ENCODE data around the gene EFNA1. TPM values are rescaled to one million over a fixed set of nuclear protein-coding genes. Genes with fewer than 3 reads are reported as not detected.

EFNA1 gene
- polyA plus RNA-seq, 2 of the 4 experiments (the other 2 are of a cell fraction) = 25.1 to 38.9 TPM

DNA sequence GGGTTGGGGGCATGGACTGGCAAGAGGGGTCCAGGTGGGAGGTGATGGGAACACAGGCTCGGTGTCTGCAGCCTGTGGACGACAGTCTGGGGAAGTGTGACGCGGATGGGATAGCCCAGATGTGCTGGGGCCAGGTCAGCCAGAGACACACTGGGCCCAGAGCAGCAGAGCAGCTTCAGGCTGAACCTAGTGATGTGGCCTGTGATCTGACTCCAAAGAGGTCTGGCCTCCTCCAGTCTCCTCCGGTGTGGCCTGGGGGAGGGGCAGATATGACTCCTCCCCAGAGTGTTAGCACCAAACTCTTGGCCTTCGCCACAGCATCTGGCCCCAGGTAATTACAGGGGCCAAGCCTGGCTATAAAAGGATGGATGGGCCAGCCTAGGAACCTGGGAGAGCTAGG, 35.5 kb upstream of the EFNA1 start:
- no peak for ATAC-seq
- Histone ChIP-seq H3K4me3 (no peak overlapping the region), H3K4me2 (no peak overlapping the region), H3K4me1 (peaks cover 12% of the 10 kb centered on the region), H3K9me3 (no peaks in the 10 kb centered on the region), H3K27ac (0 out of 6 replicates have a peak overlapping the region, but pooled peaks of 1 of the 2 experiments have one; percentile 79)
- ChIA-PET POLR2A (interaction anchor here (1.1 to 1.4 kb wide), 2 partner anchors 75 to 81 kb away, joined by 5 to 6 read pairs; partner anchors contain the start of gene KRTCAP2), CTCF (interaction anchor here (0.6 to 13.8 kb wide), 38 partner anchors 8 to 915 kb away, joined by 3 to 384 read pairs (median 6); partner anchors contain the start of genes EFNA1, EFNA3, EFNA4 and KRTCAP2)
- no peak for DNase-seq (ENCODE audit: low read depth in 1 of 2, low spot score in 1 of 2)
- FAIRE-seq = no peak
- 92% methylated on average over 3 of the region's 6 CpGs for WGBS (ENCODE audit: missing lambda C conversion rate)
- no peak for TF ChIP-seq ZFP36 (IDR thresholded peaks at IDR 0.05; ENCODE audit: borderline replicate concordance, partially characterized antibody)
- no peak for TF ChIP-seq POLR2AphosphoS2 (conservative IDR thresholded peaks at IDR 0.05; ENCODE audit: low read length)
- no peak for TF ChIP-seq MAZ (IDR thresholded peaks at IDR 0.05; ENCODE audit: borderline replicate concordance, low read depth, low read length)
- TF ChIP-seq HOXA7 (CRISPR knock-in tag; IDR thresholded peaks at IDR 0.05) = no peak
- no peak for TF ChIP-seq RARB (CRISPR knock-in tag; IDR thresholded peaks at IDR 0.05)
- TF ChIP-seq CHD2 (IDR thresholded peaks at IDR 0.05; ENCODE audit: low read length, partially characterized antibody) = no peak
- TF ChIP-seq EHMT2 (IDR thresholded peaks at IDR 0.05; ENCODE audit: low read depth) = no peak
- TF ChIP-seq PHF8 (IDR thresholded peaks at IDR 0.05; ENCODE audit: borderline replicate concordance, low read depth) = no peak
- no peak for TF ChIP-seq BHLHE40 (IDR thresholded peaks at IDR 0.05; ENCODE audit: low read depth, low read length)
- TF ChIP-seq FOSB (CRISPR knock-in tag; IDR thresholded peaks at IDR 0.05) = no peak
- TF ChIP-seq, protein P1, sequence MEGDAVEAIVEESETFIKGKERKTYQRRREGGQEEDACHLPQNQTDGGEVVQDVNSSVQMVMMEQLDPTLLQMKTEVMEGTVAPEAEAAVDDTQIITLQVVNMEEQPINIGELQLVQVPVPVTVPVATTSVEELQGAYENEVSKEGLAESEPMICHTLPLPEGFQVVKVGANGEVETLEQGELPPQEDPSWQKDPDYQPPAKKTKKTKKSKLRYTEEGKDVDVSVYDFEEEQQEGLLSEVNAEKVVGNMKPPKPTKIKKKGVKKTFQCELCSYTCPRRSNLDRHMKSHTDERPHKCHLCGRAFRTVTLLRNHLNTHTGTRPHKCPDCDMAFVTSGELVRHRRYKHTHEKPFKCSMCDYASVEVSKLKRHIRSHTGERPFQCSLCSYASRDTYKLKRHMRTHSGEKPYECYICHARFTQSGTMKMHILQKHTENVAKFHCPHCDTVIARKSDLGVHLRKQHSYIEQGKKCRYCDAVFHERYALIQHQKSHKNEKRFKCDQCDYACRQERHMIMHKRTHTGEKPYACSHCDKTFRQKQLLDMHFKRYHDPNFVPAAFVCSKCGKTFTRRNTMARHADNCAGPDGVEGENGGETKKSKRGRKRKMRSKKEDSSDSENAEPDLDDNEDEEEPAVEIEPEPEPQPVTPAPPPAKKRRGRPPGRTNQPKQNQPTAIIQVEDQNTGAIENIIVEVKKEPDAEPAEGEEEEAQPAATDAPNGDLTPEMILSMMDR (IDR thresholded peaks at IDR 0.05) = no peak
- TF ChIP-seq, protein P2, sequence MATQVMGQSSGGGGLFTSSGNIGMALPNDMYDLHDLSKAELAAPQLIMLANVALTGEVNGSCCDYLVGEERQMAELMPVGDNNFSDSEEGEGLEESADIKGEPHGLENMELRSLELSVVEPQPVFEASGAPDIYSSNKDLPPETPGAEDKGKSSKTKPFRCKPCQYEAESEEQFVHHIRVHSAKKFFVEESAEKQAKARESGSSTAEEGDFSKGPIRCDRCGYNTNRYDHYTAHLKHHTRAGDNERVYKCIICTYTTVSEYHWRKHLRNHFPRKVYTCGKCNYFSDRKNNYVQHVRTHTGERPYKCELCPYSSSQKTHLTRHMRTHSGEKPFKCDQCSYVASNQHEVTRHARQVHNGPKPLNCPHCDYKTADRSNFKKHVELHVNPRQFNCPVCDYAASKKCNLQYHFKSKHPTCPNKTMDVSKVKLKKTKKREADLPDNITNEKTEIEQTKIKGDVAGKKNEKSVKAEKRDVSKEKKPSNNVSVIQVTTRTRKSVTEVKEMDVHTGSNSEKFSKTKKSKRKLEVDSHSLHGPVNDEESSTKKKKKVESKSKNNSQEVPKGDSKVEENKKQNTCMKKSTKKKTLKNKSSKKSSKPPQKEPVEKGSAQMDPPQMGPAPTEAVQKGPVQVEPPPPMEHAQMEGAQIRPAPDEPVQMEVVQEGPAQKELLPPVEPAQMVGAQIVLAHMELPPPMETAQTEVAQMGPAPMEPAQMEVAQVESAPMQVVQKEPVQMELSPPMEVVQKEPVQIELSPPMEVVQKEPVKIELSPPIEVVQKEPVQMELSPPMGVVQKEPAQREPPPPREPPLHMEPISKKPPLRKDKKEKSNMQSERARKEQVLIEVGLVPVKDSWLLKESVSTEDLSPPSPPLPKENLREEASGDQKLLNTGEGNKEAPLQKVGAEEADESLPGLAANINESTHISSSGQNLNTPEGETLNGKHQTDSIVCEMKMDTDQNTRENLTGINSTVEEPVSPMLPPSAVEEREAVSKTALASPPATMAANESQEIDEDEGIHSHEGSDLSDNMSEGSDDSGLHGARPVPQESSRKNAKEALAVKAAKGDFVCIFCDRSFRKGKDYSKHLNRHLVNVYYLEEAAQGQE (IDR thresholded peaks at IDR 0.05) = no peak
- TF ChIP-seq RFX5 (IDR thresholded peaks at IDR 0.05) = no peak
- TF ChIP-seq POLR2A (IDR thresholded peaks at IDR 0.05; ENCODE audit: low read length) = no peak
- TF ChIP-seq CBX8 (IDR thresholded peaks at IDR 0.05) = no peak

DNA sequence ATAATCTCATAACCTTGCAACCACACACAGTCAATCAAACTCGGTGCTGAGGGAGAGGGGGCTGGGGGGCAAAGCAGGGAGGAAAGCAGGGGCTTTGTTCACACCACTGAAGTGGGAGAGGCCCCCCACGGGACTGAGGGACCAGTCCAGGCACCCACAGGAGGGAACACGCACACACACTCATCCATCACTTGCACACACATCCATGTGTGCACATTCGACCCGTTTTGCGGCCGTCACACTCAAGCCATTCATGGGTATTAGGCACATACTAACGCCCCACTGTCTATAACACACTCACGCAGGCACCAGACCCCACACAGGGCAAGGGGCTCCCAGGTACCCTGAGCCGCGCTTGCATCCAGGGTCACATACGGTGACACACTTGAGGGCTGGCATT, 35.0 kb upstream of the EFNA1 start:
- TF ChIP-seq, protein P3, sequence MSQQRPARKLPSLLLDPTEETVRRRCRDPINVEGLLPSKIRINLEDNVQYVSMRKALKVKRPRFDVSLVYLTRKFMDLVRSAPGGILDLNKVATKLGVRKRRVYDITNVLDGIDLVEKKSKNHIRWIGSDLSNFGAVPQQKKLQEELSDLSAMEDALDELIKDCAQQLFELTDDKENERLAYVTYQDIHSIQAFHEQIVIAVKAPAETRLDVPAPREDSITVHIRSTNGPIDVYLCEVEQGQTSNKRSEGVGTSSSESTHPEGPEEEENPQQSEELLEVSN (IDR thresholded peaks at IDR 0.05; ENCODE audit: borderline replicate concordance, low read depth) = no peak
- TF ChIP-seq POLR2A (IDR thresholded peaks at IDR 0.05; ENCODE audit: low read length) = no peak
- 80% methylated on average over 12 of the region's 12 CpGs for WGBS (ENCODE audit: missing lambda C conversion rate)
- Histone ChIP-seq H3K4me3 (no peak overlapping the region), H3K4me2 (no peak overlapping the region), H3K9me3 (no peaks in the 10 kb centered on the region), H3K27ac (no peak overlapping the region), H3K4me1 (peaks cover 12% of the 10 kb centered on the region)
- DNase-seq (ENCODE audit: low read depth in 1 of 2, low spot score in 1 of 2) (no peak), FAIRE-seq (no peak), ATAC-seq (no peak)
- ChIA-PET POLR2A (interaction anchor here (0.6 kb wide), 1 partner anchor 237 kb away, joined by 3 read pairs; no protein-coding TSS in a partner anchor), CTCF (interaction anchor here (2.0 to 13.8 kb wide), 7 partner anchors 13 to 80 kb away, joined by 8 to 384 read pairs (median 67); partner anchors contain the start of genes EFNA1, EFNA4, KRTCAP2 and SLC50A1)

Data from A549 (cell line).